ENCODE results near the gene TAS2R60. TPM values are rescaled to one million over a fixed set of nuclear protein-coding genes. Genes with fewer than 3 reads are reported as not detected.

Gene TAS2R60
- total and polyA plus RNA-seq, 4 donors, result 0.50 TPM; not detected in 3

- Histone ChIP-seq H3K9ac (ENCODE audit: low read depth in 1 of 2, low read length in 2 of 2) (no peak overlapping the region), H3K9me3 (ENCODE audit: control insufficient read depth in 4 of 4, low read length in 3 of 4) (no peaks in the 10 kb centered on the region), H3K4me3 (ENCODE audit: low read depth in 1 of 3, low read length in 3 of 3) (no peak overlapping the region), H3K27ac (ENCODE audit: low read depth in 1 of 2, low read length in 2 of 2) (no peak overlapping the region), H3K4me1 (ENCODE audit: control insufficient read depth in 4 of 4, insufficient read depth in 4 of 4, low read length in 3 of 4) (peaks cover 0 to 10% (median 4%) of the 10 kb centered on the region in 4 donors), H3K36me3 (ENCODE audit: control insufficient read depth in 4 of 4, insufficient read depth in 3 of 4, low read depth in 1 of 4, low read length in 3 of 4) (no peaks in the 10 kb centered on the region), H3K27me3 (ENCODE audit: control insufficient read depth in 4 of 4, insufficient read depth in 4 of 4, low read length in 3 of 4) (no peaks in the 10 kb centered on the region)
- DNase-seq (ENCODE audit: low spot score), result no peak
- WGBS, result 40% methylated on average over 1 of the region's 1 CpG
- TF ChIP-seq ATF3 (IDR thresholded peaks at IDR 0.05) (no peak), CTCF (IDR thresholded peaks at IDR 0.05; ENCODE audit: low read depth, low read length, missing input control) (no peak), MAX (IDR thresholded peaks at IDR 0.05) (no peak), RXRA (IDR thresholded peaks at IDR 0.05) (no peak), FOXA2 (IDR thresholded peaks at IDR 0.05) (no peak), JUND (IDR thresholded peaks at IDR 0.05) (no peak), GABPA (IDR thresholded peaks at IDR 0.05 in 1 of 2, conservative IDR thresholded peaks at IDR 0.05 in 1 of 2) (no peak), FOXA1 (IDR thresholded peaks at IDR 0.05) (no peak)
These were observed 25.4 kb upstream of the TAS2R60 start for GRCh38 chr7:143417734-143418383.

GRCh38 chr7:143418681-143419458, 24.4 kb upstream of the TAS2R60 start:
- Histone ChIP-seq H3K27me3 (ENCODE audit: control insufficient read depth in 4 of 4, insufficient read depth in 4 of 4, low read length in 3 of 4) (no peaks in the 10 kb centered on the region), H3K9me3 (ENCODE audit: control insufficient read depth in 4 of 4, low read length in 3 of 4) (no peaks in the 10 kb centered on the region), H3K4me1 (ENCODE audit: control insufficient read depth in 4 of 4, insufficient read depth in 4 of 4, low read length in 3 of 4) (peaks cover 0 to 10% (median 4%) of the 10 kb centered on the region in 4 donors), H3K27ac (ENCODE audit: low read depth in 1 of 2, low read length in 2 of 2) (no peak overlapping the region), H3K4me3 (ENCODE audit: low read depth in 1 of 3, low read length in 3 of 3) (no peak overlapping the region), H3K9ac (ENCODE audit: low read depth in 1 of 2, low read length in 2 of 2) (no peak overlapping the region), H3K36me3 (ENCODE audit: control insufficient read depth in 4 of 4, insufficient read depth in 3 of 4, low read depth in 1 of 4, low read length in 3 of 4) (no peaks in the 10 kb centered on the region)
- TF ChIP-seq HNF4G (IDR thresholded peaks at IDR 0.05) (no peak), ZBTB33 (IDR thresholded peaks at IDR 0.05) (no peak), JUND (IDR thresholded peaks at IDR 0.05) (no peak), FOXA2 (IDR thresholded peaks at IDR 0.05) (no peak), ATF3 (IDR thresholded peaks at IDR 0.05) (no peak), SP1 (IDR thresholded peaks at IDR 0.05) (no peak), RXRA (IDR thresholded peaks at IDR 0.05) (no peak), TAF1 (conservative IDR thresholded peaks at IDR 0.05) (no peak), RAD21 (IDR thresholded peaks at IDR 0.05) (no peak), REST (IDR thresholded peaks at IDR 0.05) (no peak), GABPA (IDR thresholded peaks at IDR 0.05 in 1 of 2, conservative IDR thresholded peaks at IDR 0.05 in 1 of 2) (no peak), YY1 (IDR thresholded peaks at IDR 0.05) (no peak), MAX (IDR thresholded peaks at IDR 0.05) (no peak), HNF4A (conservative IDR thresholded peaks at IDR 0.05) (no peak), CTCF (IDR thresholded peaks at IDR 0.05; ENCODE audit: low read depth, low read length, missing input control) (no peak), EGR1 (IDR thresholded peaks at IDR 0.05; ENCODE audit: low read depth in 2 of 2) (no peak)
- WGBS, result 93% methylated on average over 11 of the region's 11 CpGs
- no peak for DNase-seq (ENCODE audit: low spot score)

All from liver (tissue), 9 donors.